ENCODE results near the gene IL20RB. TPM values are rescaled to one million over a fixed set of nuclear protein-coding genes. Genes with fewer than 3 reads are reported as not detected.

The IL20RB gene
- total and polyA plus RNA-seq, 5 donors from 2014 or later: 0.23 to 2.8 (median 0.51) TPM; not detected in 1

- H3K4me1 ChIP-seq (ENCODE audit: control insufficient read depth, insufficient read depth, low read length, poor library complexity, severe bottlenecking): peaks cover 15% of the 10 kb centered on the region
- H3K27me3 ChIP-seq (ENCODE audit: control insufficient read depth, insufficient read depth, low read length): no peaks in the 10 kb centered on the region
- H3K9me3 ChIP-seq (ENCODE audit: control insufficient read depth in 2 of 2, low read length in 2 of 2): no peaks in the 10 kb centered on the region
- H3K4me3 ChIP-seq (ENCODE audit: low read depth, low read length): no peak overlapping the region
- H3K4me3 Mint-ChIP-seq: no peak overlapping the region
- ATAC-seq (ENCODE audit: low read depth in 2 of 2): no peak
- H3K27me3 Mint-ChIP-seq: no peaks in the 10 kb centered on the region
- H3K27ac Mint-ChIP-seq: peak overlapping the region in 1 of 3 donors; percentile 37
- H3K36me3 ChIP-seq (ENCODE audit: control insufficient read depth, insufficient read depth, low read length): peaks cover 15% of the 10 kb centered on the region
- H3K27ac ChIP-seq (ENCODE audit: insufficient read depth, low read length, poor library complexity, severe bottlenecking): no peak overlapping the region
- peaks cover 34 to 47% (median 45%) of the 10 kb centered on the region in 4 donors for H3K4me1 Mint-ChIP-seq
- no peaks in the 10 kb centered on the region for H3K9me3 Mint-ChIP-seq
- no peak for DNase-seq
- peaks cover 36% of the 10 kb centered on the region for H3K36me3 Mint-ChIP-seq
Observed at GRCh38 chr3:136946978-136947377, 10.8 kb upstream of the IL20RB start.

GRCh38 chr3:136947477-136947876, 10.3 kb upstream of the IL20RB start:
- Mint-ChIP-seq H3K27me3 (no peaks in the 10 kb centered on the region), H3K4me3 (no peak overlapping the region), H3K36me3 (peaks cover 34% of the 10 kb centered on the region), H3K9me3 (no peaks in the 10 kb centered on the region), H3K27ac (peak overlapping the region in 1 of 3 donors; percentile 37), H3K4me1 (peaks cover 31 to 45% (median 40%) of the 10 kb centered on the region in 4 donors)
- no peak for ATAC-seq (ENCODE audit: low read depth in 2 of 2)
- DNase-seq: no peak
- Histone ChIP-seq H3K27ac (ENCODE audit: insufficient read depth, low read length, poor library complexity, severe bottlenecking) (peak overlapping the region; percentile 9), H3K4me3 (ENCODE audit: low read depth, low read length) (no peak overlapping the region), H3K27me3 (ENCODE audit: control insufficient read depth, insufficient read depth, low read length) (no peaks in the 10 kb centered on the region), H3K9me3 (ENCODE audit: control insufficient read depth in 2 of 2, low read length in 2 of 2) (no peaks in the 10 kb centered on the region), H3K4me1 (ENCODE audit: control insufficient read depth, insufficient read depth, low read length, poor library complexity, severe bottlenecking) (peaks cover 13% of the 10 kb centered on the region), H3K36me3 (ENCODE audit: control insufficient read depth, insufficient read depth, low read length) (peaks cover 15% of the 10 kb centered on the region)

GRCh38 chr3:136949146-136949545, 8.6 kb upstream of the IL20RB start:
- DNase-seq (no peak), ATAC-seq (ENCODE audit: low read depth in 2 of 2) (no peak)
- H3K27me3 Mint-ChIP-seq: no peaks in the 10 kb centered on the region
- no peaks in the 10 kb centered on the region for H3K27me3 ChIP-seq (ENCODE audit: control insufficient read depth, insufficient read depth, low read length)
- no peaks in the 10 kb centered on the region for H3K4me1 ChIP-seq (ENCODE audit: control insufficient read depth, insufficient read depth, low read length, poor library complexity, severe bottlenecking)
- no peaks in the 10 kb centered on the region for H3K9me3 Mint-ChIP-seq
- H3K4me3 Mint-ChIP-seq: no peak overlapping the region
- H3K9me3 ChIP-seq (ENCODE audit: control insufficient read depth in 2 of 2, low read length in 2 of 2): no peaks in the 10 kb centered on the region
- H3K27ac ChIP-seq (ENCODE audit: insufficient read depth, low read length, poor library complexity, severe bottlenecking): no peak overlapping the region
- peaks cover 15% of the 10 kb centered on the region for H3K36me3 ChIP-seq (ENCODE audit: control insufficient read depth, insufficient read depth, low read length)
- no peak overlapping the region for H3K4me3 ChIP-seq (ENCODE audit: low read depth, low read length)
- H3K4me1 Mint-ChIP-seq: peaks cover 16 to 35% (median 27%) of the 10 kb centered on the region in 4 donors
- peaks cover 28% of the 10 kb centered on the region for H3K36me3 Mint-ChIP-seq
- H3K27ac Mint-ChIP-seq: no peak overlapping the region

- Histone ChIP-seq H3K4me1 (ENCODE audit: control insufficient read depth, insufficient read depth, low read length, poor library complexity, severe bottlenecking) (no peaks in the 10 kb centered on the region), H3K9me3 (ENCODE audit: control insufficient read depth in 2 of 2, low read length in 2 of 2) (no peaks in the 10 kb centered on the region), H3K27me3 (ENCODE audit: control insufficient read depth, insufficient read depth, low read length) (no peaks in the 10 kb centered on the region), H3K36me3 (ENCODE audit: control insufficient read depth, insufficient read depth, low read length) (peaks cover 15% of the 10 kb centered on the region), H3K27ac (ENCODE audit: insufficient read depth, low read length, poor library complexity, severe bottlenecking) (no peak overlapping the region), H3K4me3 (ENCODE audit: low read depth, low read length) (no peak overlapping the region)
- H3K4me3 Mint-ChIP-seq: no peak overlapping the region
- H3K9me3 Mint-ChIP-seq: no peaks in the 10 kb centered on the region
- no peaks in the 10 kb centered on the region for H3K27me3 Mint-ChIP-seq
- no peak for ATAC-seq (ENCODE audit: low read depth in 2 of 2)
- no peak for DNase-seq
- no peak overlapping the region for H3K27ac Mint-ChIP-seq
- H3K36me3 Mint-ChIP-seq: peaks cover 25% of the 10 kb centered on the region
- H3K4me1 Mint-ChIP-seq: peaks cover 11 to 37% (median 28%) of the 10 kb centered on the region in 4 donors
Observed at GRCh38 chr3:136949708-136950107, 8.1 kb upstream of the IL20RB start.

- Histone ChIP-seq H3K9me3 (ENCODE audit: control insufficient read depth in 2 of 2, low read length in 2 of 2) (no peaks in the 10 kb centered on the region), H3K36me3 (ENCODE audit: control insufficient read depth, insufficient read depth, low read length) (peaks cover 13% of the 10 kb centered on the region), H3K4me3 (ENCODE audit: low read depth, low read length) (no peak overlapping the region), H3K27ac (ENCODE audit: insufficient read depth, low read length, poor library complexity, severe bottlenecking) (no peak overlapping the region), H3K27me3 (ENCODE audit: control insufficient read depth, insufficient read depth, low read length) (no peaks in the 10 kb centered on the region), H3K4me1 (ENCODE audit: control insufficient read depth, insufficient read depth, low read length, poor library complexity, severe bottlenecking) (no peaks in the 10 kb centered on the region)
- H3K4me1 Mint-ChIP-seq: peaks cover 11 to 46% (median 35%) of the 10 kb centered on the region in 4 donors
- no peak overlapping the region for H3K4me3 Mint-ChIP-seq
- peaks cover 21% of the 10 kb centered on the region for H3K36me3 Mint-ChIP-seq
- DNase-seq (no peak), ATAC-seq (ENCODE audit: low read depth in 2 of 2) (no peak)
- no peak overlapping the region for H3K27ac Mint-ChIP-seq
- no peaks in the 10 kb centered on the region for H3K9me3 Mint-ChIP-seq
- no peaks in the 10 kb centered on the region for H3K27me3 Mint-ChIP-seq
Observed at GRCh38 chr3:136950623-136951022, 7.2 kb upstream of the IL20RB start.

GRCh38 chr3:136952292-136952691, 5.5 kb upstream of the IL20RB start:
- H3K36me3 ChIP-seq (ENCODE audit: control insufficient read depth, insufficient read depth, low read length): peaks cover 7% of the 10 kb centered on the region
- Mint-ChIP-seq H3K36me3 (peaks cover 8% of the 10 kb centered on the region), H3K4me1 (peaks cover 12 to 41% (median 27%) of the 10 kb centered on the region in 4 donors), H3K27ac (peak overlapping the region in 1 of 3 donors; percentile 12), H3K4me3 (no peak overlapping the region), H3K9me3 (peaks cover 0 to 1% (median 0%) of the 10 kb centered on the region in 7 donors), H3K27me3 (no peaks in the 10 kb centered on the region)
- H3K4me1 ChIP-seq (ENCODE audit: control insufficient read depth, insufficient read depth, low read length, poor library complexity, severe bottlenecking): no peaks in the 10 kb centered on the region
- H3K27me3 ChIP-seq (ENCODE audit: control insufficient read depth, insufficient read depth, low read length): no peaks in the 10 kb centered on the region
- H3K27ac ChIP-seq (ENCODE audit: insufficient read depth, low read length, poor library complexity, severe bottlenecking): no peak overlapping the region
- H3K9me3 ChIP-seq (ENCODE audit: control insufficient read depth in 2 of 2, low read length in 2 of 2): no peaks in the 10 kb centered on the region
- ATAC-seq (ENCODE audit: low read depth in 2 of 2) (no peak), DNase-seq (no peak)
- no peak overlapping the region for H3K4me3 ChIP-seq (ENCODE audit: low read depth, low read length)

- H3K9me3 ChIP-seq (ENCODE audit: control insufficient read depth in 2 of 2, low read length in 2 of 2): no peaks in the 10 kb centered on the region
- H3K4me3 ChIP-seq (ENCODE audit: low read depth, low read length): no peak overlapping the region
- H3K27me3 Mint-ChIP-seq: no peaks in the 10 kb centered on the region
- H3K36me3 ChIP-seq (ENCODE audit: control insufficient read depth, insufficient read depth, low read length): no peaks in the 10 kb centered on the region
- H3K4me3 Mint-ChIP-seq: no peak overlapping the region
- H3K27ac ChIP-seq (ENCODE audit: insufficient read depth, low read length, poor library complexity, severe bottlenecking): no peak overlapping the region
- peaks cover 5% of the 10 kb centered on the region for H3K36me3 Mint-ChIP-seq
- H3K27ac Mint-ChIP-seq: peak overlapping the region in 1 of 3 donors; percentile 21
- no peak for ATAC-seq (ENCODE audit: low read depth in 2 of 2)
- H3K4me1 ChIP-seq (ENCODE audit: control insufficient read depth, insufficient read depth, low read length, poor library complexity, severe bottlenecking): no peaks in the 10 kb centered on the region
- no peaks in the 10 kb centered on the region for H3K27me3 ChIP-seq (ENCODE audit: control insufficient read depth, insufficient read depth, low read length)
- H3K9me3 Mint-ChIP-seq: peaks cover 0 to 1% (median 0%) of the 10 kb centered on the region in 7 donors
- DNase-seq: no peak
- peaks cover 4 to 26% (median 19%) of the 10 kb centered on the region in 4 donors for H3K4me1 Mint-ChIP-seq
Observed at GRCh38 chr3:136954251-136954650, 3.5 kb upstream of the IL20RB start.

- no peak overlapping the region for H3K27ac ChIP-seq (ENCODE audit: insufficient read depth, low read length, poor library complexity, severe bottlenecking)
Observed at GRCh38 chr3:136954980-136955780, 2.6 kb upstream of the IL20RB start.

More at GRCh38 chr3:136954980-136955780, 2.6 kb upstream of the IL20RB start:
- Mint-ChIP-seq H3K4me3 (peak overlapping the region in 1 of 4 donors; percentile 32), H3K27ac (peak overlapping the region in 2 of 3 donors; percentile 21 to 37), H3K4me1 (peaks cover 4 to 26% (median 19%) of the 10 kb centered on the region in 4 donors), H3K36me3 (peaks cover 6% of the 10 kb centered on the region), H3K27me3 (no peaks in the 10 kb centered on the region), H3K9me3 (peaks cover 0 to 1% (median 0%) of the 10 kb centered on the region in 7 donors)
- Histone ChIP-seq H3K27me3 (ENCODE audit: control insufficient read depth, insufficient read depth, low read length) (no peaks in the 10 kb centered on the region), H3K4me1 (ENCODE audit: control insufficient read depth, insufficient read depth, low read length, poor library complexity, severe bottlenecking) (no peaks in the 10 kb centered on the region), H3K4me3 (ENCODE audit: low read depth, low read length) (peak overlapping the region; percentile 4), H3K36me3 (ENCODE audit: control insufficient read depth, insufficient read depth, low read length) (no peaks in the 10 kb centered on the region), H3K9me3 (ENCODE audit: control insufficient read depth in 2 of 2, low read length in 2 of 2) (no peaks in the 10 kb centered on the region)
- no peak for ATAC-seq (ENCODE audit: low read depth in 2 of 2)
- DNase-seq: no peak

Data from CD4-positive, CD25-positive, alpha-beta regulatory T cell (primary cell).